ENCODE results near the gene MIGA2. TPM values are rescaled to one million over a fixed set of nuclear protein-coding genes. Genes with fewer than 3 reads are reported as not detected.

MIGA2 gene
- total and polyA plus RNA-seq, 4 experiments from 2014 or later = 6.6 to 84.2 (median 46.1) TPM

GRCh38 chr9:129089246-129089645, 52.8 kb downstream of the MIGA2 start:
- no peaks in the 10 kb centered on the region for H3K9me3 Mint-ChIP-seq
- H3K9me3 ChIP-seq (ENCODE audit: control insufficient read depth in 1 of 2, low read length in 2 of 2) = no peaks in the 10 kb centered on the region
- DNase-seq = peak in 1 of 5 donors; percentile 5
- intact Hi-C loops (cut with micrococcal nuclease) = no loop called here
- POLR2A ChIA-PET (ENCODE audit: partially characterized antibody) = no interaction called here
- H3K27ac Mint-ChIP-seq = no peak overlapping the region
- no peak overlapping the region for H3K4me3 Mint-ChIP-seq
- H3K27ac ChIP-seq (ENCODE audit: low read depth, low read length) = no peak overlapping the region
- H3K36me3 ChIP-seq (ENCODE audit: insufficient read depth, low read length) = peaks cover 37% of the 10 kb centered on the region
- no peaks in the 10 kb centered on the region for H3K4me1 ChIP-seq (ENCODE audit: insufficient read depth, low read length)
- CTCF ChIA-PET (ENCODE audit: partially characterized antibody) = no interaction called here
- no peak overlapping the region for H3K4me3 ChIP-seq (ENCODE audit: low read length in 2 of 2)
- peaks cover 18 to 24% of the 10 kb centered on the region in 2 donors for H3K36me3 Mint-ChIP-seq
- H3K4me1 Mint-ChIP-seq = peaks cover 0 to 5% (median 0%) of the 10 kb centered on the region in 4 donors
- H3K27me3 ChIP-seq (ENCODE audit: insufficient read depth, low read length) = no peaks in the 10 kb centered on the region
- no peaks in the 10 kb centered on the region for H3K27me3 Mint-ChIP-seq

GRCh38 chr9:129093602-129094386, 57.4 kb downstream of the MIGA2 start:
- peaks cover 9% of the 10 kb centered on the region for H3K36me3 ChIP-seq (ENCODE audit: insufficient read depth, low read length)
- H3K4me3 ChIP-seq (ENCODE audit: low read length in 2 of 2) = no peak overlapping the region
- H3K4me3 Mint-ChIP-seq = no peak overlapping the region
- peak in 1 of 5 donors; percentile 30 for DNase-seq
- no peaks in the 10 kb centered on the region for H3K4me1 Mint-ChIP-seq
- ChIA-PET CTCF (ENCODE audit: partially characterized antibody) (interaction anchor here (1.6 kb wide), 1 partner anchor 38 kb away, joined by 3 read pairs; no protein-coding TSS in a partner anchor), POLR2A (ENCODE audit: partially characterized antibody) (interaction anchor here (2.5 kb wide), 1 partner anchor 13 kb away, joined by 10 read pairs; the partner anchor contains the start of gene DOLPP1)
- H3K4me1 ChIP-seq (ENCODE audit: insufficient read depth, low read length) = no peaks in the 10 kb centered on the region
- no peaks in the 10 kb centered on the region for H3K27me3 ChIP-seq (ENCODE audit: insufficient read depth, low read length)
- peaks cover 9 to 10% of the 10 kb centered on the region in 2 donors for H3K36me3 Mint-ChIP-seq
- intact Hi-C loops (cut with micrococcal nuclease) = no loop called here
- no peak overlapping the region for H3K27ac ChIP-seq (ENCODE audit: low read depth, low read length)
- peak overlapping the region in 2 of 7 donors; percentile 15 to 68 for H3K27ac Mint-ChIP-seq
- H3K9me3 Mint-ChIP-seq = no peaks in the 10 kb centered on the region
- H3K27me3 Mint-ChIP-seq = no peaks in the 10 kb centered on the region
- H3K9me3 ChIP-seq (ENCODE audit: control insufficient read depth in 1 of 2, low read length in 2 of 2) = no peaks in the 10 kb centered on the region

- Histone ChIP-seq H3K36me3 (ENCODE audit: insufficient read depth, low read length) (peaks cover 6% of the 10 kb centered on the region), H3K9me3 (ENCODE audit: control insufficient read depth in 1 of 2, low read length in 2 of 2) (no peaks in the 10 kb centered on the region), H3K27me3 (ENCODE audit: insufficient read depth, low read length) (no peaks in the 10 kb centered on the region), H3K4me1 (ENCODE audit: insufficient read depth, low read length) (no peaks in the 10 kb centered on the region), H3K27ac (ENCODE audit: low read depth, low read length) (no peak overlapping the region), H3K4me3 (ENCODE audit: low read length in 2 of 2) (no peak overlapping the region)
- peak in 1 of 5 donors; percentile 8 for DNase-seq
- Mint-ChIP-seq H3K36me3 (peaks cover 7 to 9% of the 10 kb centered on the region in 2 donors), H3K27ac (peak overlapping the region in 1 of 7 donors; percentile 79), H3K27me3 (no peaks in the 10 kb centered on the region), H3K9me3 (no peaks in the 10 kb centered on the region), H3K4me3 (no peak overlapping the region), H3K4me1 (no peaks in the 10 kb centered on the region)
- intact Hi-C loops (cut with micrococcal nuclease) = no loop called here
- POLR2A ChIA-PET (ENCODE audit: partially characterized antibody) = interaction anchor here (2.5 kb wide), 1 partner anchor 14 kb away, joined by 10 read pairs; the partner anchor contains the start of gene DOLPP1
- CTCF ChIA-PET (ENCODE audit: partially characterized antibody) = interaction anchor here (1.6 kb wide), 1 partner anchor 37 kb away, joined by 3 read pairs; no protein-coding TSS in a partner anchor
These were observed 58.2 kb downstream of the MIGA2 start for GRCh38 chr9:129094387-129095169.

GRCh38 chr9:129095170-129095667, 58.8 kb downstream of the MIGA2 start:
- H3K27me3 ChIP-seq (ENCODE audit: insufficient read depth, low read length) = no peaks in the 10 kb centered on the region
- no peaks in the 10 kb centered on the region for H3K9me3 ChIP-seq (ENCODE audit: control insufficient read depth in 1 of 2, low read length in 2 of 2)
- POLR2A ChIA-PET (ENCODE audit: partially characterized antibody) = interaction anchor here (2.5 kb wide), 1 partner anchor 14 kb away, joined by 10 read pairs; the partner anchor contains the start of gene DOLPP1
- H3K4me3 Mint-ChIP-seq = no peak overlapping the region
- H3K27ac Mint-ChIP-seq = peak overlapping the region in 1 of 7 donors; percentile 79
- intact Hi-C loops (cut with micrococcal nuclease) = no loop called here
- H3K27ac ChIP-seq (ENCODE audit: low read depth, low read length) = no peak overlapping the region
- no peak overlapping the region for H3K4me3 ChIP-seq (ENCODE audit: low read length in 2 of 2)
- peaks cover under 1 to 3% of the 10 kb centered on the region in 2 donors for H3K36me3 Mint-ChIP-seq
- CTCF ChIA-PET (ENCODE audit: partially characterized antibody) = interaction anchor here (1.6 kb wide), 1 partner anchor 36 kb away, joined by 3 read pairs; no protein-coding TSS in a partner anchor
- H3K36me3 ChIP-seq (ENCODE audit: insufficient read depth, low read length) = no peaks in the 10 kb centered on the region
- no peaks in the 10 kb centered on the region for H3K4me1 Mint-ChIP-seq
- no peaks in the 10 kb centered on the region for H3K9me3 Mint-ChIP-seq
- no peaks in the 10 kb centered on the region for H3K27me3 Mint-ChIP-seq
- no peaks in the 10 kb centered on the region for H3K4me1 ChIP-seq (ENCODE audit: insufficient read depth, low read length)
- no peak for DNase-seq

GRCh38 chr9:129095908-129096307, 59.5 kb downstream of the MIGA2 start:
- ChIA-PET CTCF (ENCODE audit: partially characterized antibody) (no interaction called here), POLR2A (ENCODE audit: partially characterized antibody) (interaction anchor here (2.5 kb wide), 1 partner anchor 15 kb away, joined by 10 read pairs; the partner anchor contains the start of gene DOLPP1)
- H3K4me3 Mint-ChIP-seq = no peak overlapping the region
- Histone ChIP-seq H3K9me3 (ENCODE audit: control insufficient read depth in 1 of 2, low read length in 2 of 2) (no peaks in the 10 kb centered on the region), H3K27ac (ENCODE audit: low read depth, low read length) (no peak overlapping the region), H3K4me3 (ENCODE audit: low read length in 2 of 2) (no peak overlapping the region), H3K4me1 (ENCODE audit: insufficient read depth, low read length) (no peaks in the 10 kb centered on the region), H3K27me3 (ENCODE audit: insufficient read depth, low read length) (no peaks in the 10 kb centered on the region), H3K36me3 (ENCODE audit: insufficient read depth, low read length) (no peaks in the 10 kb centered on the region)
- DNase-seq = no peak
- intact Hi-C loops (cut with micrococcal nuclease) = no loop called here
- H3K27me3 Mint-ChIP-seq = no peaks in the 10 kb centered on the region
- H3K27ac Mint-ChIP-seq = no peak overlapping the region
- H3K4me1 Mint-ChIP-seq = no peaks in the 10 kb centered on the region
- H3K36me3 Mint-ChIP-seq = peaks cover 0 to 2% of the 10 kb centered on the region in 2 donors
- no peaks in the 10 kb centered on the region for H3K9me3 Mint-ChIP-seq

- Mint-ChIP-seq H3K36me3 (peaks cover 0 to 2% of the 10 kb centered on the region in 2 donors), H3K27ac (no peak overlapping the region), H3K4me1 (no peaks in the 10 kb centered on the region), H3K27me3 (no peaks in the 10 kb centered on the region), H3K9me3 (no peaks in the 10 kb centered on the region), H3K4me3 (no peak overlapping the region)
- Histone ChIP-seq H3K4me1 (ENCODE audit: insufficient read depth, low read length) (no peaks in the 10 kb centered on the region), H3K27me3 (ENCODE audit: insufficient read depth, low read length) (no peaks in the 10 kb centered on the region), H3K36me3 (ENCODE audit: insufficient read depth, low read length) (no peaks in the 10 kb centered on the region), H3K9me3 (ENCODE audit: control insufficient read depth in 1 of 2, low read length in 2 of 2) (no peaks in the 10 kb centered on the region), H3K4me3 (ENCODE audit: low read length in 2 of 2) (no peak overlapping the region), H3K27ac (ENCODE audit: low read depth, low read length) (no peak overlapping the region)
- POLR2A ChIA-PET (ENCODE audit: partially characterized antibody) = interaction anchor here (0.6 kb wide), 2 partner anchors 17 to 1362 kb away, joined by 3 read pairs; partner anchors contain the start of gene DOLPP1
- intact Hi-C loops (cut with micrococcal nuclease) = no loop called here
- CTCF ChIA-PET (ENCODE audit: partially characterized antibody) = interaction anchor here (1.0 to 1.1 kb wide), 2 partner anchors 15 to 34 kb away, joined by 3 read pairs; no protein-coding TSS in a partner anchor
- no peak for DNase-seq
These were observed 61.4 kb downstream of the MIGA2 start for GRCh38 chr9:129097671-129098306.

All from CD4-positive, alpha-beta memory T cell (primary cell).